ENCODE measurements around the gene XRCC6.
"Not testable (repeated sequence)": the region's sequence is repeated elsewhere in the genome, so short reads cannot be mapped to it uniquely, and the experiment has no call there.

DNA sequence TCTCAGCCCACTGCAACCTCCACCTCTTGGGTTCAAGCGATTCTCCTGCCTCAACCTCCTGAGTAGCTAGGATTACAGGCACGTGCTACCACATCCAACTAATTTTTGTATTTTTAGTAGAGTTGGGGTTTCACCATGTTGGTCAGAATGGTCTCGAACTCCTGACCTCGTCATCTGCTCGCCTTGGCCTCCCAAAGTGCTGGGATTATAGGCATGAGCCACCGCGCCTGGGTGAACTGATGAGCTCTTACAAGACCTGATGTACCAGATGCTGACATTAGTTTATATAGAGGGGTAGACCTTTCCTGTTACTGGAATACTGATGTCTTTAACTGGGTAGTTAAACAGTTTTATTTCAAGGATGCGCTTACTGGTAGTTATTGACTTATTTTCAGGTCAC lies 13.5 kb downstream of the XRCC6 start:
- TF ChIP-seq, protein P1, sequence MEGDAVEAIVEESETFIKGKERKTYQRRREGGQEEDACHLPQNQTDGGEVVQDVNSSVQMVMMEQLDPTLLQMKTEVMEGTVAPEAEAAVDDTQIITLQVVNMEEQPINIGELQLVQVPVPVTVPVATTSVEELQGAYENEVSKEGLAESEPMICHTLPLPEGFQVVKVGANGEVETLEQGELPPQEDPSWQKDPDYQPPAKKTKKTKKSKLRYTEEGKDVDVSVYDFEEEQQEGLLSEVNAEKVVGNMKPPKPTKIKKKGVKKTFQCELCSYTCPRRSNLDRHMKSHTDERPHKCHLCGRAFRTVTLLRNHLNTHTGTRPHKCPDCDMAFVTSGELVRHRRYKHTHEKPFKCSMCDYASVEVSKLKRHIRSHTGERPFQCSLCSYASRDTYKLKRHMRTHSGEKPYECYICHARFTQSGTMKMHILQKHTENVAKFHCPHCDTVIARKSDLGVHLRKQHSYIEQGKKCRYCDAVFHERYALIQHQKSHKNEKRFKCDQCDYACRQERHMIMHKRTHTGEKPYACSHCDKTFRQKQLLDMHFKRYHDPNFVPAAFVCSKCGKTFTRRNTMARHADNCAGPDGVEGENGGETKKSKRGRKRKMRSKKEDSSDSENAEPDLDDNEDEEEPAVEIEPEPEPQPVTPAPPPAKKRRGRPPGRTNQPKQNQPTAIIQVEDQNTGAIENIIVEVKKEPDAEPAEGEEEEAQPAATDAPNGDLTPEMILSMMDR (conservative IDR thresholded peaks at IDR 0.05 in 1 of 2, IDR thresholded peaks at IDR 0.05 in 1 of 2; ENCODE audit: low read depth in 1 of 2, low read length in 2 of 2), result not testable (repeated sequence)
- not testable (repeated sequence) for TF ChIP-seq EZH2 (IDR thresholded peaks at IDR 0.05; ENCODE audit: low read length, missing control alignments)
